ENCODE data around the gene PLEKHF1. TPM values are rescaled to one million over a fixed set of nuclear protein-coding genes. Genes with fewer than 3 reads are reported as not detected.

Gene PLEKHF1
- total RNA-seq, 1 donor from 2014 or later = 10.4 TPM

DNA sequence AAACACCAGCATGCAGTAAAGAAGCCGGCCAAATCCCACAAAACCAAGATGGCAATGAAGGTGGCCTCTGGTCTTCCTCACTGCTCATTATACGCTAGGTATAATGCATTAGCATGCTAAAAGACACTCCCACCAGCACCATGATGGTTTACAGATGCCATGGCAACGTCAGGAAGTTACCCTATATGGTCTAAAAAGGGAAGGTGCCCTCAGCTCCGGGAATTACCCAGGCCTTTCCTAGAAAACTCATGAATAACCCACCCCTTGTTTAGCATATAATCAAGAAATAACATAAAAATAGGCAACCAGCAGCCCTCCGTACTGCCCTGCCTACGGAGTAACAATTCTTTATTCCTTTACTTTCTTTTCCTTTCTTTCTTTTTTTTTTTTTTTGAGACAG lies 21.1 kb upstream of the PLEKHF1 start:
- TF ChIP-seq, protein P1, sequence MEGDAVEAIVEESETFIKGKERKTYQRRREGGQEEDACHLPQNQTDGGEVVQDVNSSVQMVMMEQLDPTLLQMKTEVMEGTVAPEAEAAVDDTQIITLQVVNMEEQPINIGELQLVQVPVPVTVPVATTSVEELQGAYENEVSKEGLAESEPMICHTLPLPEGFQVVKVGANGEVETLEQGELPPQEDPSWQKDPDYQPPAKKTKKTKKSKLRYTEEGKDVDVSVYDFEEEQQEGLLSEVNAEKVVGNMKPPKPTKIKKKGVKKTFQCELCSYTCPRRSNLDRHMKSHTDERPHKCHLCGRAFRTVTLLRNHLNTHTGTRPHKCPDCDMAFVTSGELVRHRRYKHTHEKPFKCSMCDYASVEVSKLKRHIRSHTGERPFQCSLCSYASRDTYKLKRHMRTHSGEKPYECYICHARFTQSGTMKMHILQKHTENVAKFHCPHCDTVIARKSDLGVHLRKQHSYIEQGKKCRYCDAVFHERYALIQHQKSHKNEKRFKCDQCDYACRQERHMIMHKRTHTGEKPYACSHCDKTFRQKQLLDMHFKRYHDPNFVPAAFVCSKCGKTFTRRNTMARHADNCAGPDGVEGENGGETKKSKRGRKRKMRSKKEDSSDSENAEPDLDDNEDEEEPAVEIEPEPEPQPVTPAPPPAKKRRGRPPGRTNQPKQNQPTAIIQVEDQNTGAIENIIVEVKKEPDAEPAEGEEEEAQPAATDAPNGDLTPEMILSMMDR (conservative IDR thresholded peaks at IDR 0.05; ENCODE audit: low read depth, low read length) = no peak
- no peak for DNase-seq (ENCODE audit: low read depth)
- H3K4me3 ChIP-seq (ENCODE audit: low read depth, low read length) = no peak overlapping the region

GRCh38 chr19:29645491-29645867 lies 19.8 kb upstream of the PLEKHF1 start:
- DNase-seq (ENCODE audit: low read depth) = no peak
- H3K4me3 ChIP-seq (ENCODE audit: low read depth, low read length) = no peak overlapping the region
- TF ChIP-seq, protein P1 (conservative IDR thresholded peaks at IDR 0.05; ENCODE audit: low read depth, low read length) = no peak

DNA sequence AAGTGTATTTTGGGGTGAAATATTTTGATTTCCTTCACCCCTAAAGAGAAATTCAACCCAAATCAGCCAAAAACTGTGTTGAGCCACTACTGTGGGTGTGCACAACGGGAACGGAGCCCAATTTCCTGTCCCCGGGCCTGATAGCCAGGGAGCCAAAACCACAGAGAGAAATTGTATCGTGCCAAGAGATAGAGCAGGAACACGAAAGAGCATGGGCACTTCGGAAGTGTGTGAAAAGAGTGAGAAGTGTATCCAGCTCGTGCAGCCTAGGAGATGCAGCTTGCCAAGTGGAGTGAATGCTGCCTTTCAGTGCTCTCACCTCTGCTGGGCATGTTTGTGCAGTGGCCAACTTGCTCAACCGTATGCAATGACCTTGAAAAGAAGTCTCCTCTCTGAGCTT lies 19.4 kb upstream of the PLEKHF1 start:
- TF ChIP-seq, protein P1 (conservative IDR thresholded peaks at IDR 0.05; ENCODE audit: low read depth, low read length) = no peak
- no peak for DNase-seq (ENCODE audit: low read depth)
- no peak overlapping the region for H3K4me3 ChIP-seq (ENCODE audit: low read depth, low read length)

DNA sequence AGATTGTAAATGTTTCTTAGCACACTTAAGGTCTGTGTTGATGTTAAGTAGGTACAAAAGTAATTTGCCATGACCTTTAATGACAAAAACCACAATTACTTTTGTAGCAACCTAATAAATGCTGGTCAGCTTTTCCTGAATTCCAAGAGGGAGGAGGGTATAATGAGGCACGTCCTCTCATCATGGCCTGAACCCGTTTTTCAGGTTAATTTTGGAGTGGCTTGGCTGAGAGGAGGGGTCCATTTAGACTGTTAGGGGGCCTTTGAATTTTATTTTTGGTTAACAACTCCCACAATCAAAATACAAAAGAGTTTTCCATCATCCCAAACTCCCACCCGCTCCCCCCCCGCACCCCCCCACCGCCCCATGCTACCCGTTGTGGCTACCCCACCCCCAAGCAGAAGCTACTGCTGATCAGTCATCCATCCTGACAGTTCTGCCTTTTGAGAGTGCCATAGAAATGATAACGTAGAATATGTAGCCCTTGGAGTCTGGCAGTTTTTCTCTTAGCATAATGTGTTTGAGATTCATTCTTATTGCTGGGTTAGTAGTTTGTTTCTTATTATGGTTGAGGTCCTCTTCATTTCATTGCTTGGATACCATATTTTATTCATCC lies 14.4 kb upstream of the PLEKHF1 start:
- TF ChIP-seq, protein P1 (conservative IDR thresholded peaks at IDR 0.05; ENCODE audit: low read depth, low read length) = no peak
- no peak overlapping the region for H3K4me3 ChIP-seq (ENCODE audit: low read depth, low read length)
- no peak for DNase-seq (ENCODE audit: low read depth)

DNA sequence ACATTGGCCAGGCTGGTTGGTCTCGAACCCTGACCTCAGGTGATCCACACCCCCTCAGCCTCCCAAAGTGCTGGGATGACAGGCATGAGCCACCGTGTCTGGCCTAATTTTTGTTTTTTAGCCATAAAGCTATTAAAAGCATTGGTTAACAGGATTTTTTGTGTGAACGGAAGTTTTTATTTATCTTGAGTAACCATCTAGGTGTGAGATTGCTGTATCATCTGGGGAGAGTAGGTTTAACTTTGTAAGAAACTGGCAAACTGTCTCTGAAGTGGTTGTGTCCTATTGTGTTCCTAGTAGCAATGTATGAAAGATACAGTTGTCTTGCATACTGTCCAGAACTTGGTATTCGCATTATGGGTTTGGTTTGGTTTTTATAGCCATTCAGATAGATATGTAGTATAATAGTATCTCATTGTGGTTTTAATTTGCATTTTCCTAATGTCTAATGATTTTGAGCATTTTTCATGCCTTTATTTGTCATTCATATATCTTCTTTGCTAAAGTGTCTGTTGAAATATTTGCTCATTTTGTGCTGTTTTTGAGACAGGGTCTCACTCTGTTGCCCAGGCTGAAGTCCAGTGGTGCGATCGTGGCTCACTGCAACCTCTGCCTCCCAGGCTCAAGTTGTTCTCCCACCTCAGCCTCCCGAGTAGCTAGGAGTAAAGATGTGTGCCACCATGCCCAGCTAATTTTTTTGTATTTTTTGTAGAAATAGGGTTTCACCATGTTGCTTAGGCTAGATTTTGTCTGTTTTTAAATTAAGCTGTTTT lies 13.5 kb upstream of the PLEKHF1 start:
- TF ChIP-seq, protein P1 (conservative IDR thresholded peaks at IDR 0.05; ENCODE audit: low read depth, low read length) = no peak
- no peak overlapping the region for H3K4me3 ChIP-seq (ENCODE audit: low read depth, low read length)
- DNase-seq (ENCODE audit: low read depth) = no peak

DNA sequence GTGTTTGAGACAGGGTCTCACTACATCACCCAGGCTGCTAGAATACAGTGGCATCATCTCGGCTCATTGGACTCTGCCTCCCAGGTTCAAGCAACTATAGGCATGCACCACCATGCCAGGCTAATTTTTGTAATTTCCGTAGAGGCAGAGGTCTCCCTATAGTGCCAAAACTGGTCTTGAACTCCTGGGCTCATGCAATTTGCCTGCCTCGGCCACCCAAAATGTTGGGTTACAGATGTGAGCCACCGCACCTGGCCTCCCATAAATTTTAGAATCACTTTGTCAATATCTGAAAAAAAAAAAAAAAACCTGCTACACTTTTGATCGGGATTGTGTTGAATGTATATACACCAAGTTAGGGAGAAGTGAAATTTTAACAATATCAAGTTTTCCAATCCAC lies 11.9 kb upstream of the PLEKHF1 start:
- TF ChIP-seq, protein P1 (conservative IDR thresholded peaks at IDR 0.05; ENCODE audit: low read depth, low read length) = no peak
- H3K4me3 ChIP-seq (ENCODE audit: low read depth, low read length) = no peak overlapping the region
- no peak for DNase-seq (ENCODE audit: low read depth)

Data from epithelial cell of proximal tubule (primary cell).